H9 (cell line): ENCODE results near the gene AIMP1. TPM values are rescaled to one million over a fixed set of nuclear protein-coding genes. Genes with fewer than 3 reads are reported as not detected.

Experiments
- DNase-seq: peaks from one replicate; pipeline ENCODE4 v3.0.0-alpha.2; 2017
- H2AFZ ChIP-seq: one replicate; pipeline ENCODE4 v1.6.1; 2013; ENCODE audit warnings: mild to moderate bottlenecking, low read length, control low read depth, moderate library complexity
- H2AK5ac ChIP-seq: 2 replicates; pipeline ENCODE4 v1.6.1; 2013; ENCODE audit warnings: low read length, control low read depth, mixed read lengths; ENCODE audit not compliant: insufficient read length
- H2BK120ac ChIP-seq: one replicate; pipeline ENCODE4 v1.6.1; 2013; ENCODE audit warnings: low read depth, mild to moderate bottlenecking, low read length, control low read depth, inconsistent platforms; ENCODE audit not compliant: poor library complexity, severe bottlenecking
- H2BK12ac ChIP-seq: 2 replicates; pipeline ENCODE4 v1.6.1; 2013; ENCODE audit warnings: low read length, control low read depth, mixed read lengths, low read depth; ENCODE audit not compliant: insufficient read length
- H2BK15ac ChIP-seq: 2 replicates; pipeline ENCODE4 v1.6.1; 2013; ENCODE audit warnings: low read depth, low read length, control low read depth
- H2BK20ac ChIP-seq: one replicate; pipeline ENCODE4 v1.6.1; 2013; ENCODE audit warnings: low read depth, mild to moderate bottlenecking, low read length, control low read depth, inconsistent platforms; ENCODE audit not compliant: poor library complexity, severe bottlenecking
- H2BK5ac ChIP-seq: 2 replicates; pipeline ENCODE4 v1.6.1; 2013; ENCODE audit warnings: low read length, control low read depth, mixed read lengths; ENCODE audit not compliant: insufficient read length
- H3K14ac ChIP-seq: 2 replicates; pipeline ENCODE4 v1.6.1; 2013; ENCODE audit warnings: low read length, control low read depth; ENCODE audit not compliant: insufficient read depth
- H3K18ac ChIP-seq: 2 replicates; pipeline ENCODE4 v1.6.1; 2013; ENCODE audit warnings: low read depth, mild to moderate bottlenecking, mixed read lengths, low read length, control low read depth; ENCODE audit not compliant: insufficient read length
- H3K23ac ChIP-seq: 2 replicates; pipeline ENCODE4 v1.6.1; 2013; ENCODE audit warnings: low read length, control low read depth, mixed read lengths, low read depth; ENCODE audit not compliant: insufficient read length
- H3K23me2 ChIP-seq: 2 replicates; pipeline ENCODE4 v1.6.1; 2013; ENCODE audit warnings: low read depth, mild to moderate bottlenecking, mixed read lengths, low read length, control low read depth; ENCODE audit not compliant: insufficient read length, poor library complexity, severe bottlenecking
- H3K27ac ChIP-seq: 2 replicates; pipeline ENCODE4 v1.5.1; 2013; ENCODE audit warnings: low read length, control low read depth, mixed read lengths, low read depth; ENCODE audit not compliant: insufficient read length
- H3K27me3 ChIP-seq: 2 replicates; pipeline ENCODE4 v1.6.1; 2013; ENCODE audit warnings: low read length, control low read depth, inconsistent platforms; ENCODE audit not compliant: insufficient read depth
- H3K4ac ChIP-seq: 2 replicates; pipeline ENCODE4 v1.6.1; 2013; ENCODE audit warnings: low read depth, mild to moderate bottlenecking, control low read depth, inconsistent platforms, low read length, moderate library complexity
- H3K4me1 ChIP-seq: 2 replicates; pipeline ENCODE4 v1.6.1; 2013; ENCODE audit warnings: low read length, control low read depth, inconsistent platforms; ENCODE audit not compliant: insufficient read depth
- H3K4me2 ChIP-seq: 2 replicates; pipeline ENCODE4 v1.6.1; 2013; ENCODE audit warnings: low read length, control low read depth, mixed read lengths; ENCODE audit not compliant: insufficient read length, insufficient read depth
- H3K56ac ChIP-seq: 2 replicates; pipeline ENCODE4 v1.6.1; 2013; ENCODE audit warnings: low read depth, mild to moderate bottlenecking, mixed read lengths, low read length, control low read depth; ENCODE audit not compliant: insufficient read length
- H3K79me1 ChIP-seq: 2 replicates; pipeline ENCODE4 v1.6.1; 2013; ENCODE audit warnings: low read depth, mild to moderate bottlenecking, moderate library complexity, low read length, control low read depth, inconsistent platforms; ENCODE audit not compliant: insufficient read depth, poor library complexity, severe bottlenecking
- H3K79me2 ChIP-seq: 2 replicates; pipeline ENCODE4 v1.6.1; 2013; ENCODE audit warnings: low read length, control low read depth, inconsistent platforms; ENCODE audit not compliant: insufficient read depth
- H3K9ac ChIP-seq: 2 replicates; pipeline ENCODE4 v1.6.1; 2013; ENCODE audit warnings: low read length, control low read depth, mixed read lengths; ENCODE audit not compliant: insufficient read length; ENCODE audit errors: extremely low read depth
- H3K9me3 ChIP-seq: one replicate; pipeline ENCODE4 v1.6.1; 2013; ENCODE audit warnings: low read depth, low read length, inconsistent platforms; ENCODE audit not compliant: control insufficient read depth
- H3T11ph ChIP-seq: one replicate; pipeline ENCODE4 v1.6.1; 2013; ENCODE audit warnings: mild to moderate bottlenecking, low read length, control low read depth, inconsistent platforms
- H4K20me1 ChIP-seq: one replicate; pipeline ENCODE4 v1.6.1; 2013; ENCODE audit not compliant: control insufficient read depth, insufficient read length, insufficient read depth
- H4K5ac ChIP-seq: 2 replicates; pipeline ENCODE4 v1.6.1; 2013; ENCODE audit warnings: low read depth, mild to moderate bottlenecking, mixed read lengths, low read length, control low read depth; ENCODE audit not compliant: insufficient read length
- H4K8ac ChIP-seq: replicated peaks from 2 replicates; pipeline ENCODE4 v1.6.1; 2013; ENCODE audit warnings: low read length, control low read depth, mixed read lengths, low read depth; ENCODE audit not compliant: insufficient read length
- H4K91ac ChIP-seq: 2 replicates; pipeline ENCODE4 v1.6.1; 2013; ENCODE audit warnings: low read depth, mild to moderate bottlenecking, moderate library complexity, mixed read lengths, low read length, control low read depth; ENCODE audit not compliant: insufficient read length
- H3K27ac Mint-ChIP-seq, 3 experiments: 2 replicates in 2 of 3; 3 replicates in 1 of 3; pipeline ENCODE4 v1.8.0; 2020 to 2021; ENCODE audit warnings: mixed read lengths in 3 of 3, mild to moderate bottlenecking in 1 of 3, moderate library complexity in 1 of 3
- H3K27me3 Mint-ChIP-seq: 2 replicates; pipeline ENCODE4 v1.8.0; 2021; ENCODE audit warnings: low read depth, mild to moderate bottlenecking, moderate library complexity, mixed read lengths
- H3K36me3 Mint-ChIP-seq, 3 experiments: 2 replicates in 2 of 3; 3 replicates in 1 of 3; pipeline ENCODE4 v1.8.0; 2020 to 2021; ENCODE audit warnings: low read depth in 3 of 3, mixed read lengths in 3 of 3; ENCODE audit not compliant: insufficient read depth in 1 of 3
- H3K4me1 Mint-ChIP-seq, 2 experiments: 2 replicates each; pipeline ENCODE4 v1.8.0; 2020; ENCODE audit warnings: mixed read lengths in 2 of 2
- H3K4me3 Mint-ChIP-seq, 2 experiments: 2 replicates in 1 of 2; 3 replicates in 1 of 2; pipeline ENCODE4 v1.8.0; 2020 to 2021; ENCODE audit warnings: mild to moderate bottlenecking in 2 of 2, mixed read lengths in 2 of 2, moderate library complexity in 1 of 2
- H3K9me3 Mint-ChIP-seq, 2 experiments: 2 replicates in 1 of 2; 3 replicates in 1 of 2; pipeline ENCODE4 v1.8.0; 2020; ENCODE audit warnings: mild to moderate bottlenecking in 2 of 2, mixed read lengths in 2 of 2, moderate library complexity in 1 of 2
- CTCF ChIP-seq: fragments of 200-600 bp; sonication (generic); conservative IDR thresholded peaks from 3 replicates; pipeline ENCODE4 v1.8.0; 2021; ENCODE audit warnings: antibody characterized with exemption, mild to moderate bottlenecking
- WGBS: extraction: QIAGEN DNeasy Blood & Tissue Kit; methylation state at CpG from one replicate; pipeline ENCODE4 v1.1.7; 2013; ENCODE audit warnings: missing lambda C conversion rate, low lambda C conversion rate, mixed read lengths; ENCODE audit not compliant: insufficient read length; ENCODE audit errors: extremely low coverage; 5-methylcytosine and 5-hydroxymethylcytosine counted together
- total RNA-seq: library from RNA; stranded (reverse); gene quantifications from 2 replicates; pipeline ENCODE4 v1.2.1, GENCODE V29; 2021

AIMP1 gene
- total RNA-seq, 1 experiment from 2014 or later: 36.8 TPM

GRCh38 chr4:106355193-106355592 lies 38.8 kb downstream of the AIMP1 start:
- no CpG with 5 or more reads among the region's 4 CpGs for WGBS
- H3K4me2 ChIP-seq: no peak overlapping the region

More at GRCh38 chr4:106355193-106355592, 38.8 kb downstream of the AIMP1 start:
- H3K27ac Mint-ChIP-seq: no peak overlapping the region
- Histone ChIP-seq H4K5ac (no peak overlapping the region), H3T11ph (no peak overlapping the region), H2BK20ac (no peak overlapping the region), H3K79me1 (no peaks in the 10 kb centered on the region), H4K91ac (no peak overlapping the region), H3K79me2 (no peaks in the 10 kb centered on the region), H3K14ac (no peak overlapping the region), H2BK15ac (no peak overlapping the region), H3K18ac (no peak overlapping the region), H2BK120ac (no peak overlapping the region), H3K23me2 (no peaks in the 10 kb centered on the region), H2AFZ (peak overlapping the region; percentile 16), H3K27ac (no peak overlapping the region), H3K23ac (no peak overlapping the region), H3K4me1 (no peaks in the 10 kb centered on the region), H2BK12ac (no peak overlapping the region), H2AK5ac (no peak overlapping the region), H4K8ac (no peak overlapping the region), H3K9me3 (no peaks in the 10 kb centered on the region), H2BK5ac (no peak overlapping the region), H4K20me1 (no peaks in the 10 kb centered on the region), H3K4ac (no peak overlapping the region), H3K56ac (no peak overlapping the region), H3K9ac (no peak overlapping the region), H3K27me3 (no peaks in the 10 kb centered on the region)
- H3K27me3 Mint-ChIP-seq: peaks cover 2% of the 10 kb centered on the region; the same call in 1 of the 2 replicates
- no peaks in the 10 kb centered on the region for H3K36me3 Mint-ChIP-seq
- H3K9me3 Mint-ChIP-seq: no peaks in the 10 kb centered on the region
- no peak overlapping the region for H3K4me3 Mint-ChIP-seq
- peak; percentile 39 for DNase-seq
- TF ChIP-seq CTCF: no peak
- H3K4me1 Mint-ChIP-seq: peaks cover 4% of the 10 kb centered on the region in 2 experiments; a peak in 1 of 4 replicates
